SIG-M5 (cell line): Measurements from ENCODE around the gene ALKBH4.
A peak's percentile ranks its signal among the peaks of the same experiment; 100 is the strongest.
"Not testable (repeated sequence)": the region's sequence is repeated elsewhere in the genome, so short reads cannot be mapped to it uniquely, and the experiment has no call there.

Source experiments
- DNase-seq: peaks from one replicate; lab custom pipeline; 2025; lab: John Stamatoyannopoulos, UW

ALKBH4 gene, protein sequence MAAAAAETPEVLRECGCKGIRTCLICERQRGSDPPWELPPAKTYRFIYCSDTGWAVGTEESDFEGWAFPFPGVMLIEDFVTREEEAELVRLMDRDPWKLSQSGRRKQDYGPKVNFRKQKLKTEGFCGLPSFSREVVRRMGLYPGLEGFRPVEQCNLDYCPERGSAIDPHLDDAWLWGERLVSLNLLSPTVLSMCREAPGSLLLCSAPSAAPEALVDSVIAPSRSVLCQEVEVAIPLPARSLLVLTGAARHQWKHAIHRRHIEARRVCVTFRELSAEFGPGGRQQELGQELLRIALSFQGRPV

DNA sequence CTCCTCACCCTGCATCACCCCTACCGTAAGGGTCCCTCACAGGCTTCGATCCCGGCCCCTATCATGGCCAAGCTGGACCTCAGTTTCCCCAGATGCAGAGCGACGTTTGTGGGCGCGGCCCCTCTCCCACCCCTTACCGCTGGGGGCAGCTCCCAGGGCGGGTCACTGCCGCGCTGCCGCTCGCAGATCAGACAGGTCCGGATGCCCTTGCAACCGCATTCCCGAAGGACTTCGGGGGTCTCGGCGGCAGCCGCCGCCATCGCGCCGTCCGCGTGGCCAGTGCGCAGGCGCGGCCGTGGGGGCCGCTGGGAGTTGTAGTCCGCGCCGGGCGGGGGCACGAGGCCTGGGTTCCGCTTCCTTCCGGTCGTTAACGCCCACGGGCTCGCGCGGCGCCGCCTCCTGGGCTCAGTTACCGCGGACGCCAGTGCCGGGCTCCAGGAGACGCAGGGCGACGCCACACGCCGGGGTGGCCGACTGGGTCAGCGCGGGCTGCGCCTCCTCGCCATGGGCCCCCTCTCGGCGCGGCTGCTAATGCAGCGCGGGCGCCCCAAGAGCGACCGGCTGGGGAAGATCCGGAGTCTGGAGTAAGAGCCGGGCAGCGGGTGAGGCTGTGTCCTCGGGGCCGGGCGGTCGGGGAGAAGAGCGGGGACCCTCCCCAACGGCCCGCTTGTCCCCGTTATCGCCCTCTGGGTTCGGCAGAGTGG is at the start of gene ALKBH4, which contains the start of gene LRWD1:
Gene ALKBH4 (minus strand): TSS at position 287 of the 704 bp plus-strand sequence. CDS start 27 bp downstream, at position 260.
Gene LRWD1 (plus strand): TSS at position 408 of the 704 bp plus-strand sequence. CDS start 97 bp downstream, at position 505.
- peak; percentile 8 for DNase-seq

DNA sequence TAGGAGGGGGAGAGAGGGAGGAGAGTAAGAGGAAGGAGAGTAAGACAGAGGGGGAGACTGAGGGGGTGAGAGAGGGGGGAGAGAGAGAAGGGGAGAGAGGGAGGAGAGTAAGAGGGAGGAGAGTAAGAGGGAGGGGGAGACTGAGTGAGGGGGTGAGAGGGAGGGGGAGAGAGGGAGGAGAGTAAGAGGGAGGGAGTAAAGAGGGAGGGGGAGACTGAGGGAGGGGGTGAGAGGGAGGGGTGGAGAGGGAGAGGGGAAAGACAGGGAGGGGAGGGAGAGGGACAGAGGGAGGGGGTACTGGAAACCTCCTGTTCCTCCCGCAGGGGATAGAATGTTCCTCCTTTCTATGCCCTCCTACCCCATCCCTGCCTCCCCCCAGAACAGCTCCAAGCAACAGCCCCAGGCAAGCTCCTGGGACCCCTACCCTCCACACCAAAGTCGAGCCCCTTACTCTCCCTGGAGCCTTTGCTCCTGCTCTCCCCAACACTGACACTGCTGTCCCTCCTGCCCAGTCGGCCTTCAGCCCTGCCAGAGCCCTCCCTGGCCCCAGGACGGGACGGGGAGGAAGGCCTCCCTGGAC is 48.1 kb upstream of the ALKBH4 start:
- not testable (repeated sequence) for DNase-seq

DNA sequence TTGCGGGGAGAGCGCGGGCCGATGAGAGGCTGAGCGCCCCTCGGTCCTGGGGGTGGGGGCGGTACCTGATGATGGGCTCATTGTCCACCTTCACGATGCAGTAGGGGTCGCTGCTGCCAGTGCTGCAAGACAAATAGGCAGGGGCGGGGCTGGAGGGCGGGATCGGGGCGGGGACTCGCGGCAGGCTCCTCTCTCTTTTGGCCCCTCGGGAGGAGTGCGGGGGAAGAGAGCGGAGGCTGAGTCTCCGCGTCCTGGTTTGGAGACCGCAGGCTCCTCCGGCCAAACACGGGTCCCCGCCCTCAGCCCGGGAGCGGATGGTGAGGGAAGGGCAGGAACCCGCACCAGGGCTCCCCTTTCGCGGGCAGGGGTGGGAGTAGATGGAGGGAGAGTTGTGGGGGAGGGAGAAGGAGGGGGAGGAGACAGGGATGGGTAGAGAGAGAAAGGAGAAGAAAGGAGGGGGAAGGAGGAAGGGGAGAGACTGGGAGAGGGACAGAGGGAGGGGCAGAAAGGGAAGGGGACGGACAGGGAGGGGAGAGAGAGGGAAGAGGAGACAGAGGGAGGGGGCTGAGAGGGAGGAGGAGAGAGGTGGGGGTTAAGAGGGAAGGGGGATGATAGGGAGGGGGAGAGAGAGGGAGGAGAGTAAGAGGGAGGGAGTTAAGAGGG is 47.3 kb upstream of the ALKBH4 start:
- DNase-seq = not testable (repeated sequence)

DNA sequence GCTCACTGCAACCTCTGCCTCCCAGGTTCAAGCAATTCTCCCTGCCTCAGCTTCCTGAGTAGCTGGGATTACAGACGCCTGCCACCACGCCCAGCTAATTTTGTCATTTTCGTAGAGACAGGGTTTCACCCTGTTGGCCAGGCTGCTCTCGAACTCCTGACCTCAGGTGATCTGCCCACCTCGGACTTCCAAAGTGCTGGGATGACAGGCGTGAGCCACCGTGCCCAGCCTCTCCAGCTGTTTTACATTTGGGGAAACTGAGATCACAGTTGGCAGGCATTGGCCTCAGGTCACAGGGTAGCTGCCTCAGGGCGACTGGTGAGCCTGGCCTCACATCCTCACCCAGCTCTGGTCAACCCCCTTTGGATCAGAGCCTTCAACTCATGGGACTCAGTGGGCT is 45.9 kb upstream of the ALKBH4 start:
- not testable (repeated sequence) for DNase-seq

DNA sequence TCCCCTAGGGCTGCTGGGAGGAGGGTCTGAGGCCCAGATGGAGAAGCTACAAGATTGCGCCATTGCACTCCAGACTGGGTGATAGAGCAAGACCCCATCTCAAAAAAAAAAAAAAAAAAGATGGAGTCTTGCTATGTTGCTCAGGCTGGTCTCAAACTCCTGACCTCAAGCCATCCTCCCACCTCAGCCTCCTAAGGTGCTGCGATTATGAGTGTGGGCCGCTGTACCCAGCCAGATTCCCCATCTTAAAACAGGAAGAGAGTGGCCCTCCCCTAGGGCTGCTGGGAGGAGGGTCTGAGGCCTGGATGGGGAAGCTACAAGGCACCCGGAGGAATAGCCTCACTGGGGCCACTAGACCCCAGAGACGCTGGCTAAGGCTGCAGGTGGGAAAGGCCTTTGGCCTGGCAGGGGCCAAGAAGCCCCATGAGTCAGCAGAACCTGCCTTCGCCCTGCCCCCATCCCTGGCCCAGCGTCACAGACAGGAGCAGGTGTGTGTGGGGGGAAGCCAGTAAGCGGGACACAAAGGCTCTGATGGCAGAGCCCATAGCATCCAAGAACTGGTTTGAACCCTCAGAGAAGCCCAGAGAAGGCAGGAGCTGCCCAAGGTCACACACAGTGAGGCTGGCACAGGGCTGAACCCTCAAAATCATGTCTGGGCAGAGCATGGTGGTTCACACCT is 42.9 kb upstream of the ALKBH4 start:
- DNase-seq = not testable (repeated sequence)

DNA sequence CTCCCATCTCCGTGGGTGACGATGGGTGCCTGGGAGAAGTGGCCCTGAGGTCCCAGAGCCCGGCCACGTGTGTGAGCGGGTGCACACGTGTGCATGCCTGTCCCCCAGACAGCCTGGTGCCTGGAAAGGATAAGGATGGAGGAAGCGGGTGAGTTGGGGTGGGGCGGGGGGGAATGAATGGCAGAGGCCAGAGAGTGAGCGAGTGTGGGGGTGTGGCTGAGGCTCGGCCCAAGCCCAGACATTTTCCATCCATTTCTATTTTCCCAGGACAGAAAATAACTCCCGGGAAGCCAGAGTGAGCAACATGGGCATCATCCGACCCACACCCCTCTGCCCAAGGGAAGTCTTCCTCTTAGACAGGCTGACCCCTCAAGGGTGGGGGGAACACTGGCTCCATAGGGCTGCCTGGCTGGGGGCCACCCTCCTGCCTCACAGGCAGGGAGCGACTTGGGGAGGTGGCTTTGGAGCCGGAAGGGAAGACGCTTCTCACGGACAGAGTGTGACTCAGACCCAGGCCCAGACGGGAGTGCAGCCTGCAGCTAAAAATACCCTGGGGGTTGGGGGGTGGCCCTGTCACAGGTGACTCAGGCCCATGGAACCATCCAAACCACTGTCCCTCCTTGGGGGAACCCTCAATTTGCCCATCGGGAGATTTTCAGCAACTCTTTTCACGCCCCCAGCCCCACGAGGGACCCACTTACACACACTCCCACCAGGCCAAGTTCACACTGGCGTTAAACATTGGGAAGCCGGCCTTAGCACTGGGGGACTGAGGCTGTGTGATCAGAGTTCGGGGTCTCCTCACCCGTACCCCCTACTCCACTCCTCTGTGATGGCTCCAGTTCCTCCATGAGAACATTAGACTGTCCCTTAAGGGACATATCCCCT is 40.9 kb upstream of the ALKBH4 start:
- not testable (repeated sequence) for DNase-seq

DNA sequence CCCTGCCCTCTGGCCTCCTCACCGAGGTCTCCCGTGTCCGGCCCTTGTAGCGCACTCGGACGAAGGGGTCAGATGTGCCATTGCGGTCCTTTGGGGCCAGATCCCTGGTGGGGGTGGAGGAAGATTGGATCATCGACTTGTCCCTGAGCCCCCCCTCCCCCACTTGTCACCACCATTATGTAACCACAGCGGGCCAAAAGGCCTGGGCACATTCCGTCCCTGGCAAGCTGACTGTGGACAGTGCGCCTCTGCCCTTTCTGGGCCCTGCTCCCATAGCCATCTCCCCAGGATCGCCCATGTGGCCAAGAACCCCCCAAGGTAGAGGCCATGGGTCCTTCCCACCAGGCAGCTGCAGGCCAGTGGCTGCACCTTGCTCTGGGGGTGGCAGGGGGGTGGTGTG is 38.5 kb upstream of the ALKBH4 start:
- not testable (repeated sequence) for DNase-seq

DNA sequence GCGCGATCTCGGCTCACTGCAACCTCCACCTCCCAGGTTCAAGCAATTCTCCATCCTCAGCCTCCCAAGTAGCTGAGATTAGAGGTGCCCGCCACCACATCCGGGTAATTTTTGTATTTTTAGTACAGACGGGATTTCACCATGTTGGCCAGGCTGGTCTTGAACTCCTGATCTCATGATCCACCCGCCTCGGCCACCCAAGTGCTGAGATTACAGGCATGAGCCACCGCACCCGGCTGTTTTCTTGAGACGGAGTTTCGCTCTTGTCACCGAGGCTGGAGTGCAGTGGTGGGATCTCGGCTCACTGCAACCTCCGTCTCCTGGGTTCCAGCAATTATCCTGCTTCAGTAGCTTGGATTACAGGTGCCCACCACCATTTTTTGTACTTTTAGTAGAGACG is 33.7 kb upstream of the ALKBH4 start:
- not testable (repeated sequence) for DNase-seq

DNA sequence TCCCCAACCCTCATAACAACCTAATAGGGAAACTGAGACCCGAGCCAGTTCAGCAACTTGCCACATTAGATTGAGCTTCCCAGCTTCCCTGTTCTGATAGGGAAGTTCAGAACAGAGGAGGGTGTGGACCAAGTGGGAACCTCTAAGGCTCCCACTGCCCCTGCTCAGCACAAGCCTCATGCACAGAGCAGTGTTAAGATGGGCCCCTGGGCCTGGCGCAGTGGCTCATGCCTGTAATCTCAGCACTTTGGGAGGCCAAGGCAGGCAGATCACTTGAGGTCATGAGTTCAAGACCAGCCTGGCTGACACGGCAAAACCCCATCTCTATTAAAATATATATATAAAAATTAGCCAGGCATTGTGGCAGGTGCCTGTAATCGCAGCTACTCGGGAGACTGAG is 32.6 kb upstream of the ALKBH4 start:
- DNase-seq = not testable (repeated sequence)

DNA sequence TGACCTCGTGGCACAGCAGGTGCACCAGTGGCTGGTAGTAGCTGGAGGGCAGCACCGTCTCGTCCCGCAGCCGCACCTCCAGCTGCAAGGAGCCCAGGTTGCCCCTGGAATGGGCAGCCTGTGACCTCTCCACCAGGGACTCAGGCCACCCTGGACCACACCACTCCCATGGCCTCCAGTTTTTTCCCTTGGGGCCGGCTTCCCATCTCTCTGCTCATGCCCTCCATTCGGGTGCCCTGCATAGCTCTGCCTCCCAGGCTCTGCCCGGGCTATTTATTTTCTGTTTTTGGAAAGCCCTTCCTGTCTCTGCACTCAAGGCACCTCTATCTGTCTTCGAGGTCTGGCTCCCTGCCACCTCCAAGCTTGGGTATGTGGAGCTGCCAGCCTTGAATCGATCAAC is 32.2 kb upstream of the ALKBH4 start:
- DNase-seq = not testable (repeated sequence)

DNA sequence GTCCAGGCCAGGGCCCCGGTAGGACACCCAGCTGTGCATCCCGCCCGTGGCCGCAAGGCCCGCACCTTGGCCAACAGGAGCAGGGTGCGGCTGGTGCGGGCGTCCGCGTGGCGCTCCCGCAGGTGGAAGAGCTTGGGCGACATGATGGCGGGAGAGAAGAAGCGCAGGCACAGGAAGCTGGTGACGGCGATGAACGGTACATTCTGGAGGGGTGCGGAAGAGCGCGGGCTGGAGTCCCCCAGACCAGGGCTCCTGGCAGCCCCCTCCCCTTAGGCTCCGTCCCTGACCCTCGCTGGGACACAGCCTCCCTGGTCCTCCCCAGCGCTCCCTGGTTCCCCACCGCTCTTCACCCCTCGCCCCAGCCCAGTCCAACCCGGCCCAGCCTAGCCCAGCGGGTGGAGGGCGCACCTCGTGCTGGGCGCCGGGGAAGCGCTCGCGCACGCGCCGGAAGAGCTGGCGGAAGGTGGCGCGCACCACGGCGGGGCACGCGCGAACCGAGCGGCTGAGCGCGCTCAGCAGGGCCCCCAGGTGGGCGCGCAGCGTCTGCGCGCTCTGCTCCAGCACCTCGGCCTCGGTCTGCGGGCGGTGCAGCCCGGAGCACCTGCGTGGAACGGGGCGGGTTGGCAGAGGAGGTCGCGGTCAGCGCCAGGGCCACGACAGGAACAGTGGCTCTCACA is 29.9 kb upstream of the ALKBH4 start:
- not testable (repeated sequence) for DNase-seq

DNA sequence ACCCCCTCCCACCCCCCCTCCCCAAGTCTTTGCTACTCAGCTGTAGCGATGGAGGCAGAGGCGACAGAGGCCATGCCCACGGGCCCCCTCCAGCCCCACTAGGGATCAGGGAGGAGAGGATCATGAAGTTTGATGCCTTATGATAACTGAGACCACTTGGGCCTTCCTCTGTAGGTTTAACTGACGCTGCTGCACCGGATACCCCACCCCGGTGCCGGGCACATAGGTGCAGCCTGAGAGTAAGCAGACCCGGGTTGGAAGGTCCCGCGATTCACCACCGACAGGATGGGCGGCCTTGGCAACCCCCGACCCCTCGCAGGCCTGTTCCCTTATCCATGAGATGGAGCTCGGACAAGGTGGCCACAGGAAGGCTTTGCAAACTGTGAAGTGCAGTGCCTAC is 29.4 kb upstream of the ALKBH4 start:
- DNase-seq = not testable (repeated sequence)

DNA sequence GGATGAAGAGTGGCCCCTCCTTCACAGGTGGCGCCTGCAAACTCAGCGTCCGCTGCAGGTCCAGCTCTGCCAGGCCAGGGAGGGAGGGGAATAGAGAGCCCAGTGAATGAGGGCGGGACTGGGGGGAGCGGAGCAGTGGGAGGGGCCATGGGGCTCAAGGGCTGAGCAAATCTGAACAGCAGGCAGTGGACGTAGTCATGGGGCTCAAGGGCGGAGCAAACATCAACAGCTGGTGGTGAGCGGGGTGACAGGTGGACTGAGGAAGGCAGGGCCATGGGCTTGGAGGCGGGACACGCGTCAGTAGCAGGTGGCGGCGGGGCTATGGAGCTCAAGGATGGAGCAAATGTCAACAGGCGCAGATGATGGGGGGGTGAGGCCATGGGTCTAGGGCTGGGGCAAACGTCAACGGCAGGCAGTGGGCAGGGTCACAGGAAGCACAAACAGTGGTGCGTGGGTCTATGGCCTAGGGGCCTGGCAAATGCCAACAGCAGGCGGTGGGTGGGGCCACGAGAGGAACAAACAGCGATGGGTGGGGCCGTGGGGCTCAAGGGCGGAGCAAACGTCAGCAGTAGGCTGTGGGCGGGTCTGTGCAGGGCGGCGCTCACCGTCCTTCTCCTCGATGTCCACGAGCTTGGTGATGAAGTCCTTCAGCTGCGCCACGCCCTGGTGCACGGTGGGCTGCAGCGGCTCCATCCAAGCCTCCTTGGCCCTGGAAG is 28.7 kb upstream of the ALKBH4 start:
- not testable (repeated sequence) for DNase-seq

DNA sequence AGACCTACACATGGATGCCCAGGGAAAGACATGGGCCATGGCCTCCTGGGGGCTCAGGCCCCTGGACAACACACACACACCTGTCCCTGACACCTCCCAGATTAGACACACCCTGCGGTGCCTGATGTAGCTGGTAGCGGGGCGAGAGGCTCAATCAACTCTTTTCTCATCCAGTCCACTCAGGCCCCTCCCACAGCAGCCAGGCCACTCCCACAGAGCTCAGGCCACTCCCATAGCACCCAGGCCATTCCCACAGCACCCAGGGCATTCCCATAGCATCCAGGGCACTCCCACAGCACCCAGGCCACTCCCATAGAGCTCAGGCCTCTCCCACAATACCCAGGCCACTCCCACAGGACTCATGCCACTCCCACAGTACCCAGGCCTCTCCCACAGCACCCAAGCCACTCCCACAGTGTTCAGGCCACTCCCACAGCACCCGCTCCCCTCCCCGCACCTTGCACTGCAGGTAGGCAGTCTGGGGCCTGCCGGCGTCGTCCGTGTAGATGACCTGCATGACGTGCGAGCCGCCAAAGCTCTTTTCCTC is 25.9 kb upstream of the ALKBH4 start:
- not testable (repeated sequence) for DNase-seq

DNA sequence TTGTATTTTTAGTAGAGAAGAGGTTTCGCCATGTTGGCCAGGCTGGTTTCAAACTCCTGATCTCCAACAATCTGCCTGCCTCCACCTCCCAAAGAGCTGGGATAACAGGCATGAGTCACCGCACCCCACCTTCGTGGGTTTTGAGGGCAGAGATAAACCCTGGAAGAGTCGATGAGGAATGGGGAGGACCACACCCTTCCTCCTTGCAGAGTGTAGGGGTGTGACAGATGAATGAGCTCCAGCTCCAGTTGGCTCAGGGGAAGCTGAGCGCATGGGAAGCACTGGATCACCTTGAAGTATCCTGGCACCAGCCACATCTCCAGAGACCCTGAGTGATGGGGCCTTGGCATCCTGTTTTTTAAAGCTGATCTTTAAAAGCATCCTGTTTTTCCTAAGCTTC is 19.7 kb upstream of the ALKBH4 start:
- DNase-seq = not testable (repeated sequence)

DNA sequence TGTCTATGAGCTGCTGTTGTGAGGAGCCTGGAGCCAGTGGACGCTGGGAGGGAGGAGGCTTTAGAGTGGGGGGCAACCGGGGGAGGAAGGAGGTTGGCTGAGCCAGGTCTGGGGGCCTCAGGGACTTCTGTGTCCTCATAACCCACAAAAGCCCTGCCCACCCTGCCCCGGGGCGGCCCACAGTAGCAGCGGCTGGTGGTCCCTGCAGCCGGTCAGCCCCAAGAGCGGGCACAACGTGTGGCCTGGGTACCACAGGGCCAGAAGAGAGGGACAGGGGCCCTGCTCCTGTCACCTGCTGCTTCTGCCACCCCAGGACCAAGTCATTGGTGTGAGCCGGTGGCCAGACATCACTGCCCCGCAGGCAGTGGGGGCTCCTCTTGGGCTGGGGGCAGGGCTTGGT is 17.3 kb upstream of the ALKBH4 start:
- not testable (repeated sequence) for DNase-seq

DNA sequence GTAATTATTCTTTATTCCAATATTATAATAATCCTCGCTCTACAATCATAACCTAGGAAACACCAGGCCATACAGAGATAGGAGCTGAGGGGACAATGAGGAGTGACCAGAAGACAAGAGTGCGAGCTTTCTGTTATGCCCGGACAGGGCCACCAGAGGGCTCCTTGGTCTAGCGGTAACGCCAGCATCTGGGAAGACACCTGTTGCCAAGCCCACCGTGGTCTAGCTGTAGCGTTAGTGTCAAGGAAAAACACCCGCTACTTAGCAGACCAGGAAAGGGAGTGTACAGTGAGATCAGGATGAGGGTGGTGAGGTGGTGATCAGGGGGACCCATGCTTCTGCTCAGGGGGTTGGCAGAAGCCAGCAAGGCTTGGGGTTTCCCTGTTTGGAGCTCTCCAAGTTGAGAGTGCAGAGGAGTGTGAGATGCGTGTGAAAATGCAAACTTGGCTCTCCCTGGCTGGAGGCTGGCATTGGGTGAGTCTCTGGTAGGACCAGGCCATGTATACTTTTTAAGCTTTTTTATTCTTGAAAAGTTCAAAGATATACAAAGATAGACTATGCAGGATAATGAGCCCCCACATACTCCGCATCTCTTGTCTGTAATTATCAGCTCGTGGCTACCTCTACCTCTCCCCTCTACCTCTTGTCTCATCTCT is 15.4 kb upstream of the ALKBH4 start:
- DNase-seq = not testable (repeated sequence)

DNA sequence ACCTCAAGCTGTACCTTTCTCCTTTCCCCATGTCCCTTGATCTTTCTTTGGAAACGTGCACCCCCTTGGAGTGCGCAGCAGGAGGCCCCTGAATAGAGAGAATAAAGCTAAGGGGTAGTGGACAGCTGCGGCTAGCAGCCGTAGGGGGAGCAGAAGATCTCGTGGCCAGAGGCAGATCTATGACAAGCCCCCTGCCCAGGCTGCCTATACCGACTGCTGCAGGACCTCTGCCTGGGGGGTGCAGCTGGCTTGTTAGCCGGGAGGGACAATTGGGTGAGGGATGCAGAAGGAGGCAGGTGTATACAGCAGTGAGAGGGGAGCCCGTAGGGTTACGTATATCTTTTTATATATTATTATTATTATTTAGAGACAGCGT is 14.5 kb upstream of the ALKBH4 start:
- DNase-seq = not testable (repeated sequence)
